Mucosa of descending colon (tissue), 3 donors: ENCODE data around the gene PRTFDC1. TPM values are rescaled to one million over a fixed set of nuclear protein-coding genes. Genes with fewer than 3 reads are reported as not detected.
"Not testable (repeated sequence)": the region's sequence is repeated elsewhere in the genome, so short reads cannot be mapped to it uniquely, and the experiment has no call there.

Experiments used
- ATAC-seq: fragments of 200-7000 bp; cut with Tn5 transposase; one replicate; pipeline ENCODE4 v1.9.1; 2020; ENCODE audit warnings: mild to moderate bottlenecking, moderate library complexity
- DNase-seq, 3 donors: peaks; one replicate each; pipeline ENCODE4 v3.0.0-alpha.2; 2020
- H3K36me3 ChIP-seq: fragments of 200-600 bp; one replicate; pipeline ENCODE4 v1.8.0; 2021; ENCODE audit warnings: low read depth, mild to moderate bottlenecking
- H3K4me1 ChIP-seq: fragments of 200-600 bp; one replicate; pipeline ENCODE4 v1.8.0; 2021; ENCODE audit warnings: low read depth, mild to moderate bottlenecking
- H3K4me3 ChIP-seq: fragments of 200-600 bp; one replicate; pipeline ENCODE4 v1.8.0; 2021; ENCODE audit warnings: mild to moderate bottlenecking
- H3K9me3 ChIP-seq: fragments of 200-600 bp; one replicate; pipeline ENCODE4 v1.8.0; 2021; ENCODE audit warnings: mild to moderate bottlenecking
- CTCF ChIP-seq: fragments of 200-600 bp; IDR thresholded peaks from one replicate; pipeline ENCODE4 v1.8.0; 2022; ENCODE audit warnings: antibody characterized with exemption, mild to moderate bottlenecking
- intact Hi-C, 2 donors: fragments of 100-400 bp; cut with DNase I in 1 of 2; cut with micrococcal nuclease in 1 of 2; formaldehyde crosslinking; loops; one replicate each; pipeline versions ENCODE4 v1.11.0 to v1.11.1; 2022; cut with DNase I, micrococcal nuclease
- total RNA-seq, 3 donors: library from RNA; stranded (reverse); fragmentation: NEBNext Ultra II Directional in 2 of 3; extraction: Animal tissue kit (Norgen Biotek cat#: 25700) in 2 of 3; gene quantifications; one replicate each; pipeline versions ENCODE4 v1.2.1 to v1.2.4, GENCODE V29; 2021 to 2023
- donor health status: DM: no; HTN: no; CAD: no; lungs with moderate emphysema.
- donor health status: DM: no; HTN: no; CAD: no.
- donor health status: DM: no; HTN: yes; CAD: no.

The PRTFDC1 gene
- total RNA-seq, 3 donors from 2014 or later = 6.1 to 11.9 (median 6.9) TPM

- no peak overlapping the region for H3K4me3 ChIP-seq
- intact Hi-C loops = no loop called here
- H3K36me3 ChIP-seq = no peaks in the 10 kb centered on the region
- TF ChIP-seq CTCF = no peak
- H3K9me3 ChIP-seq = no peaks in the 10 kb centered on the region
- ATAC-seq = no peak
- DNase-seq = no peak
- H3K4me1 ChIP-seq = no peaks in the 10 kb centered on the region
These were observed 20.8 kb upstream of the PRTFDC1 start for GRCh38 chr10:24973163-24973562.

GRCh38 chr10:24971374-24971773 is 19.0 kb upstream of the PRTFDC1 start:
- no peak for ATAC-seq
- no peak for TF ChIP-seq CTCF

GRCh38 chr10:24969841-24970281 is 17.5 kb upstream of the PRTFDC1 start:
- intact Hi-C loops = no loop called here
- Histone ChIP-seq H3K4me3 (no peak overlapping the region), H3K36me3 (no peaks in the 10 kb centered on the region), H3K9me3 (no peaks in the 10 kb centered on the region), H3K4me1 (no peaks in the 10 kb centered on the region)
- ATAC-seq = no peak
- no peak for DNase-seq
- no peak for TF ChIP-seq CTCF

More at GRCh38 chr10:24971374-24971773, 19.0 kb upstream of the PRTFDC1 start:
- no peaks in the 10 kb centered on the region for H3K36me3 ChIP-seq
- no peaks in the 10 kb centered on the region for H3K4me1 ChIP-seq
- H3K4me3 ChIP-seq = no peak overlapping the region
- intact Hi-C loops = no loop called here
- DNase-seq = no peak
- no peaks in the 10 kb centered on the region for H3K9me3 ChIP-seq

GRCh38 chr10:24968951-24969350 is 16.5 kb upstream of the PRTFDC1 start:
- intact Hi-C loops, ATAC-seq, H3K36me3 ChIP-seq, H3K4me1 ChIP-seq, DNase-seq, H3K4me3 ChIP-seq, H3K9me3 ChIP-seq: not testable (repeated sequence)

- H3K9me3 ChIP-seq = no peaks in the 10 kb centered on the region
- intact Hi-C loops = no loop called here
- no peak overlapping the region for H3K4me3 ChIP-seq
- ATAC-seq = no peak
- H3K36me3 ChIP-seq = no peaks in the 10 kb centered on the region
- TF ChIP-seq CTCF = no peak
- DNase-seq = no peak
- H3K4me1 ChIP-seq = no peaks in the 10 kb centered on the region
These were observed 15.9 kb upstream of the PRTFDC1 start for GRCh38 chr10:24968349-24968748.

- no peaks in the 10 kb centered on the region for H3K36me3 ChIP-seq
- DNase-seq (no peak), ATAC-seq (no peak)
- intact Hi-C loops = no loop called here
- no peaks in the 10 kb centered on the region for H3K4me1 ChIP-seq
- H3K9me3 ChIP-seq = no peaks in the 10 kb centered on the region
- TF ChIP-seq CTCF = no peak
- no peak overlapping the region for H3K4me3 ChIP-seq
These were observed 14.6 kb upstream of the PRTFDC1 start for GRCh38 chr10:24966962-24967481.
